ENCODE results near the gene TPPP. TPM values are rescaled to one million over a fixed set of nuclear protein-coding genes. Genes with fewer than 3 reads are reported as not detected.

The TPPP gene
- total RNA-seq (ENCODE audit: low replicate concordance) = under 0.01 and 0.38 TPM in 2 replicates

GRCh38 chr5:693271-694041, at the start of gene TPPP:
TSS of gene TPPP (minus strand) at chr5:693352. CDS start at chr5:678060, 15,292 bp downstream.

GRCh38 chr5:611731-612486, 81.2 kb downstream of the TPPP start, which contains the start of gene CEP72:
TSS of gene CEP72 (plus strand) at chr5:612340. CDS start at chr5:612362, 22 bp downstream.

Other genes with a start within 250 kb of the TPPP start
- gene SLC9A3, start 168.9 kb downstream of the TPPP start, total RNA-seq (ENCODE audit: low replicate concordance) = 0.12 and 0.60 TPM in 2 replicates
- gene CEP72, start 81.0 kb downstream of the TPPP start, total RNA-seq (ENCODE audit: low replicate concordance) = 0.82 and 1.7 TPM in 2 replicates
- gene ZDHHC11B, start 91.4 kb upstream of the TPPP start, total RNA-seq (ENCODE audit: low replicate concordance) = 0.12 TPM in 1 of 2 replicates, not detected in the other
- 0.94 and 1.3 TPM in 2 replicates for gene ZDHHC11, start 157.6 kb upstream of the TPPP start, total RNA-seq (ENCODE audit: low replicate concordance)
- gene BRD9, start 199.4 kb upstream of the TPPP start, total RNA-seq (ENCODE audit: low replicate concordance) = 38.9 and 46.9 TPM in 2 replicates
- gene TRIP13, start 199.5 kb upstream of the TPPP start, total RNA-seq (ENCODE audit: low replicate concordance) = 1.1 and 10.8 TPM in 2 replicates

Data from smooth muscle cell of the coronary artery (primary cell).